ENCODE measurements around the gene CDK19. TPM values are rescaled to one million over a fixed set of nuclear protein-coding genes. Genes with fewer than 3 reads are reported as not detected.

Gene CDK19
- total and polyA plus RNA-seq, 10 of the 15 experiments (the other 5 are each of a cell fraction or from before 2014, with no cell fraction given), result 4.6 to 21.4 (median 12.4) TPM

DNA sequence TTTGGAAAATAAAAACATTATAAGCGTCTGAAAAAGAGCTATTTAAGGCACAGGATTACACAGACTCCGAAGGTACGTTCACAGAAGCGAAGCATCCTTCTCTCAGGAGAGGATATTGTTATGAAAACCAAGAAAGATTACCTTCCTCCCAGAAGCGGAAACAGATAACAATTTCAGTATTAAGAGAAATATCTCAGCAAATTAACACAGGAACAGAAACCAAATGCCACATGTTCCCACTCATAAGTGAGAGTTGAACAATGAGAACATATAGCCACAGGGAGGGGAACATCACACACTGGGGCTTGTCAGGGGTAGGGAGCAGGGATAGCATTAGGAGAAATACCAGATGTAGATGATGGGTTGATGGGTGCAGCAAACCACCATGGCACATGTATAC lies 109.7 kb downstream of the CDK19 start (continued):
- TF ChIP-seq, protein P1, sequence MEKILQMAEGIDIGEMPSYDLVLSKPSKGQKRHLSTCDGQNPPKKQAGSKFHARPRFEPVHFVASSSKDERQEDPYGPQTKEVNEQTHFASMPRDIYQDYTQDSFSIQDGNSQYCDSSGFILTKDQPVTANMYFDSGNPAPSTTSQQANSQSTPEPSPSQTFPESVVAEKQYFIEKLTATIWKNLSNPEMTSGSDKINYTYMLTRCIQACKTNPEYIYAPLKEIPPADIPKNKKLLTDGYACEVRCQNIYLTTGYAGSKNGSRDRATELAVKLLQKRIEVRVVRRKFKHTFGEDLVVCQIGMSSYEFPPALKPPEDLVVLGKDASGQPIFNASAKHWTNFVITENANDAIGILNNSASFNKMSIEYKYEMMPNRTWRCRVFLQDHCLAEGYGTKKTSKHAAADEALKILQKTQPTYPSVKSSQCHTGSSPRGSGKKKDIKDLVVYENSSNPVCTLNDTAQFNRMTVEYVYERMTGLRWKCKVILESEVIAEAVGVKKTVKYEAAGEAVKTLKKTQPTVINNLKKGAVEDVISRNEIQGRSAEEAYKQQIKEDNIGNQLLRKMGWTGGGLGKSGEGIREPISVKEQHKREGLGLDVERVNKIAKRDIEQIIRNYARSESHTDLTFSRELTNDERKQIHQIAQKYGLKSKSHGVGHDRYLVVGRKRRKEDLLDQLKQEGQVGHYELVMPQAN (conservative IDR thresholded peaks at IDR 0.05), result no peak
- no peak for TF ChIP-seq NFYB (IDR thresholded peaks at IDR 0.05; ENCODE audit: insufficient read depth, low read depth, low read length)
- peak; percentile 23; the same call in 1 of the 2 replicates for TF ChIP-seq FOXM1 (IDR thresholded peaks at IDR 0.05; ENCODE audit: low read depth, low read length)
- TF ChIP-seq MYC (IDR thresholded peaks at IDR 0.05; ENCODE audit: insufficient read depth, insufficient read length, insufficient replicate concordance, low read length, severe bottlenecking), result no peak
- TF ChIP-seq SUZ12 (IDR thresholded peaks at IDR 0.05; ENCODE audit: unreplicated experiment), result no peak
- no peak for TF ChIP-seq EGR1 (IDR thresholded peaks at IDR 0.05; ENCODE audit: borderline replicate concordance in 1 of 2, low read depth in 2 of 2, low read length in 2 of 2)
- TF ChIP-seq, protein P2, sequence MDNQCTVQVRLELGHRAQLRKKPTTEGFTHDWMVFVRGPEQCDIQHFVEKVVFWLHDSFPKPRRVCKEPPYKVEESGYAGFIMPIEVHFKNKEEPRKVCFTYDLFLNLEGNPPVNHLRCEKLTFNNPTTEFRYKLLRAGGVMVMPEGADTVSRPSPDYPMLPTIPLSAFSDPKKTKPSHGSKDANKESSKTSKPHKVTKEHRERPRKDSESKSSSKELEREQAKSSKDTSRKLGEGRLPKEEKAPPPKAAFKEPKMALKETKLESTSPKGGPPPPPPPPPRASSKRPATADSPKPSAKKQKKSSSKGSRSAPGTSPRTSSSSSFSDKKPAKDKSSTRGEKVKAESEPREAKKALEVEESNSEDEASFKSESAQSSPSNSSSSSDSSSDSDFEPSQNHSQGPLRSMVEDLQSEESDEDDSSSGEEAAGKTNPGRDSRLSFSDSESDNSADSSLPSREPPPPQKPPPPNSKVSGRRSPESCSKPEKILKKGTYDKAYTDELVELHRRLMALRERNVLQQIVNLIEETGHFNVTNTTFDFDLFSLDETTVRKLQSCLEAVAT (IDR thresholded peaks at IDR 0.05), result no peak
- no peak for TF ChIP-seq TCF7 (IDR thresholded peaks at IDR 0.05; ENCODE audit: borderline replicate concordance)
- TF ChIP-seq BCL11A (IDR thresholded peaks at IDR 0.05; ENCODE audit: low read depth, low read length), result no peak
- TF ChIP-seq IRF4 (IDR thresholded peaks at IDR 0.05; ENCODE audit: low read depth, low read length), result no peak
- no peak for TF ChIP-seq ZNF384 (IDR thresholded peaks at IDR 0.05; ENCODE audit: borderline replicate concordance, low read depth, low read length)
- TF ChIP-seq, protein P3, sequence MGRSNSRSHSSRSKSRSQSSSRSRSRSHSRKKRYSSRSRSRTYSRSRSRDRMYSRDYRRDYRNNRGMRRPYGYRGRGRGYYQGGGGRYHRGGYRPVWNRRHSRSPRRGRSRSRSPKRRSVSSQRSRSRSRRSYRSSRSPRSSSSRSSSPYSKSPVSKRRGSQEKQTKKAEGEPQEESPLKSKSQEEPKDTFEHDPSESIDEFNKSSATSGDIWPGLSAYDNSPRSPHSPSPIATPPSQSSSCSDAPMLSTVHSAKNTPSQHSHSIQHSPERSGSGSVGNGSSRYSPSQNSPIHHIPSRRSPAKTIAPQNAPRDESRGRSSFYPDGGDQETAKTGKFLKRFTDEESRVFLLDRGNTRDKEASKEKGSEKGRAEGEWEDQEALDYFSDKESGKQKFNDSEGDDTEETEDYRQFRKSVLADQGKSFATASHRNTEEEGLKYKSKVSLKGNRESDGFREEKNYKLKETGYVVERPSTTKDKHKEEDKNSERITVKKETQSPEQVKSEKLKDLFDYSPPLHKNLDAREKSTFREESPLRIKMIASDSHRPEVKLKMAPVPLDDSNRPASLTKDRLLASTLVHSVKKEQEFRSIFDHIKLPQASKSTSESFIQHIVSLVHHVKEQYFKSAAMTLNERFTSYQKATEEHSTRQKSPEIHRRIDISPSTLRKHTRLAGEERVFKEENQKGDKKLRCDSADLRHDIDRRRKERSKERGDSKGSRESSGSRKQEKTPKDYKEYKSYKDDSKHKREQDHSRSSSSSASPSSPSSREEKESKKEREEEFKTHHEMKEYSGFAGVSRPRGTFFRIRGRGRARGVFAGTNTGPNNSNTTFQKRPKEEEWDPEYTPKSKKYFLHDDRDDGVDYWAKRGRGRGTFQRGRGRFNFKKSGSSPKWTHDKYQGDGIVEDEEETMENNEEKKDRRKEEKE (IDR thresholded peaks at IDR 0.05), result no peak
- TF ChIP-seq HDAC6 (IDR thresholded peaks at IDR 0.05; ENCODE audit: unreplicated experiment), result no peak
- TF ChIP-seq RAD21 (IDR thresholded peaks at IDR 0.05; ENCODE audit: insufficient read depth, low read depth, low read length), result no peak
- no peak for TF ChIP-seq ZNF274 (IDR thresholded peaks at IDR 0.05; ENCODE audit: insufficient read depth, insufficient read length)
- no peak for TF ChIP-seq NR2C1 (IDR thresholded peaks at IDR 0.05)
- TF ChIP-seq TCF3 (IDR thresholded peaks at IDR 0.05; ENCODE audit: borderline replicate concordance, insufficient read depth, low read depth, low read length), result no peak
- no peak for TF ChIP-seq NBN (IDR thresholded peaks at IDR 0.05)
- TF ChIP-seq CBFB (IDR thresholded peaks at IDR 0.05; ENCODE audit: low read depth), result no peak
- peak in 1 of 2 experiments; percentile 83; a peak in 2 of 4 replicates for TF ChIP-seq ETV6 (conservative IDR thresholded peaks at IDR 0.05 in 1 of 2, IDR thresholded peaks at IDR 0.05 in 1 of 2; ENCODE audit: borderline replicate concordance in 1 of 2, low read depth in 1 of 2)
- TF ChIP-seq POLR2AphosphoS5 (IDR thresholded peaks at IDR 0.05; ENCODE audit: low read length), result no peak
- no peak for TF ChIP-seq ZNF24 (IDR thresholded peaks at IDR 0.05)
- no peak for TF ChIP-seq POLR2AphosphoS2 (IDR thresholded peaks at IDR 0.05; ENCODE audit: low read depth, low read length)

Measured in GM12878 (cell line).